NCI-H82 treated with DMSO at 0.1 percent for 48 hours (cell line): ENCODE data around the gene TKT.

ENCODE experiments used
- DNase-seq: peaks from one replicate; lab custom pipeline; 2025; ENCODE audit not compliant: unreplicated experiment; lab: John Stamatoyannopoulos, UW

Gene TKT

DNA sequence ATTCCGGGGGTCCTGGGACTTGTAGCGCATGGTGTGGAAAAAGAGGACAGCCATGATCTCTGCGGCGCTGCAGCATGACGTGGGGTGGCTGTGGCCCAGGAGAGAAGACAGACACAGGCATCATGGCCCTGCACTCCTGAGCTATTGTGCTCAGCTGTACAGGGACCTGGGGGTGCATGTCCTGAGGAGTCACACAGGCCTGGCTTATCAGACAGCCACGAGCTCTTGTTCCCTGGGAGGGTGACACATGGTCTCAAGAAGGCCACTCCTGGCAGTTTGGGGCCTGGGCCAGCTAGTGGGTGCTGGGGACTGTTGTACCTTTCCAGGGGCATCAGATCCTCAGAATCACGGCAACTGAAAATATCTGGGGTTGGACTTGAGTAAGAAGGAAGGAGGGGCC, 13.7 kb downstream of the TKT start:
- DNase-seq, result no peak

- no peak for DNase-seq
Measured at GRCh38 chr3:53240989-53241972, 14.5 kb downstream of the TKT start.

GRCh38 chr3:53239800-53240199, 16.0 kb downstream of the TKT start:
- no peak for DNase-seq

DNA sequence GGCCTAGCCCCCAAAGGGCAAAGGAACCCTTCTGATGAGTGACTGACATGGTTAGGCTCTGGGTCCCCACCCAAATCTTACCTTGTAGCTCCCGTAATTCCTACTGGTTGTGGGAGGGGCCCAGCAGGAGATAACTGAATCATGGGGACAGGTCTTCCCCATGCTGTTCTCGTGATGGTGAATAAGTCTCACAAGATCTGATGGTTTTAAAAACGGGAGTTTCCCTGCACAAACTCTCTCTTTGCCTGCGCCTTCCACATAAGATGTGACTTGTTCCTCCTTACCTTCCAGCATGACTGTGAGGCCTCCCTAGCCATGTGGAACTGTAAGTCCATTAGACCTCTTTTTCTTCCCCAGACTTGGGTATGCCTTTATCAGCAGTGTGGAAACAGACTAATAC, 16.9 kb downstream of the TKT start:
- no peak for DNase-seq

DNA sequence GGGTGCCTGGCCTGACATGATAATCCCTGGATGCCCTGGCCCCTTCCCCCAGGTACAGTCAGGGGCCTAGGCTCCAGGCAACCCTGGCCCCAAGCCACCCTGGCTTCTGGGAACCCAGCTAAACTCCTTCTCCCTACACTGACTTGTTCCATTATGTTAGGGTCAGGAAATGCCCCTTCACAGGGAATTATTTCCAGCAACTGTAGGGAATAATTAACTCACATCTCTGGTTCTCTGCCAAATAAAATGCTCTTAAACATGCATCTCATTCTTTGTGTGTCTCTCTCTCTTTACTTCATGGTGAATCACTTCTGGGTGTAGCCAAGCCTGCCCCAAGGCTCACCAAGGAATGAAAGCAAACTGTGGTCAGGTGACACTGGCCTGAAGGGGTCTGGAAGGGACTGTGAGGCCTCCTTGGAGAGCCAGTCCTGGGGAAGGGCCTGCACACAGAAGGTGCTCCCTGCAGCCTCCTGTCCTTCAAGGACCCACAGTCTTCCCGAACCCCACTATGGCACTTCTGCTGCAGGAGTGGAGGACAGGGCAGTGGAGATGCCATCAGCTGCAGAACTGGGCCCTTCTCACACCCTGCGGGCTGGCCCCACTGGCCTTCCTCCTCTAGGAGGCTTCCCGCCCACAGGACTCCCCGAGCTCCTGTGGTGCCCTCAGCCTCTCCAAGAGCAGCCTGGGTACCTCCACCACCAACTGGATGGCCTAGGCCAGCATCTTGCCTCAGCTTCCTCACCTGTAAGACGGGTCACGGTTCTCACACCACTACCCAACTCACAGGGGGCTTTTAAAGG, 17.6 kb downstream of the TKT start:
- no peak for DNase-seq

GRCh38 chr3:53236112-53236841, 19.5 kb downstream of the TKT start:
- DNase-seq, result no peak

GRCh38 chr3:53235545-53235944, 20.3 kb downstream of the TKT start:
- DNase-seq, result no peak

DNA sequence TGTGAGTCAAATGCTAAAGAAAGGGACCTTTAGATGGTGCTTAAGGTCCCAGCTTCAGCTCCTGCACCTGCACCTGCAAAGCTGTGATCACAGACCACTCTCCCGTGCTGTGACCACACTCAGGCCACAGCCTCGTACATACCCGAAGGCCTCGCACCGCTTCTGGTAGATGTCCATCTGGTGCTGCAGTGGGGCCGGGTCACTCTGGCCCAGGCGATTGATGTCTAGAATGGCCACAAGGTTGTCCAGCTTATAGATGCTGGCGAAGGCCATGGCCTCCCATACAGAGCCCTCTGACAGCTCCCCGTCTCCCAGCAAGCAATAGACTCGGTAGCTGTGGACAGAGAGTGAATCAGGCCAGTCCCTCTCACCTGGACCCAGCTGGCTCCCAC, 21.0 kb downstream of the TKT start:
- no peak for DNase-seq

- no peak for DNase-seq
Measured at GRCh38 chr3:53234130-53234840, 21.5 kb downstream of the TKT start.

- no peak for DNase-seq
Measured at GRCh38 chr3:53232641-53233377, 23.0 kb downstream of the TKT start.

DNA sequence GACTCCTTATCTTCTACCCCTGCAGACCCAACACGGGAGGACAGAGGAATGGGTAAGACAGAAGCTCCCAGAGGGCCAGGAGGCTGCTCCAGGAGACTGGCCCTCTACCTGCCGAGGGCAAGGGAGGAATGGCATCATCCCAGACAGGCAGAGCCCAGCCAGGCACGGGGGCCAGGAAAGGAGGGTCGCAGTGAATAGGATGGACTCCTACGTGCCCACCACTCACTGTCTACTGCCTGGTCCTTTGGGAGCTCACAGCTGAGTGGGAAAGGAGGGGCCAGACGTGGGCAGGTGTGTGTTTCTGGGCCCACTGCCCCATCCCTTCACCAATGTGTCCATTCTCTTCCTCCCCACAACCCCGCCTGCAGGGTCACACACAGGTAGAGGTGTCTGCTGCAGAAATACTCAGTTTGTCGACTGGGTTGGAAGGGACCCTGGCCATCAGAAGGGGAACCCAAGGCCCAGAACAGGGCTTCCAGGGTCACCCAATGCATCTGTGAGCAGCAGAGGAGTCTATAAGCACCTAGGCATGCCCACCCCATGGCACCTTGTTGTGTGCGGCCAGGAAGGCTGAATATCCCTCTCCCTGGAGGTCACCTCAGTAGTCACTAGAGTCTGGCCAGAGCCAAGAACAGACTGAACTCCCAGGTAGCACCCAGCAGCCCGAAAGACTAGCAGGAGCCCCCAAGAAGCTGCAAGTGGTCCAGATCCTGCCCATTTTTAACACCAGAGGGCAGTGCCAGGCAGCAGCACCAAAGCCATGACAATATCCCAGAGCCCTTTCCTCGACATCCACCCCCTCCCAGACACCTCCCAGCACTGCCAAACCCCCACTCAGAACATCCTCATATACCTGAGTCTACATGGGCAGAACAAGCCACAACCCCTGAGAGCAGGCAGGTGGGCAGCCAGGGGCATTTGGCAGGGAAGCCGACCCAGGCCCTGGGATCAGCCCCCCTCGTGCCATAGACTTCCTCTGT, 24.0 kb downstream of the TKT start:
- DNase-seq, result no peak

- no peak for DNase-seq
Measured at GRCh38 chr3:53230789-53231188, 25.0 kb downstream of the TKT start.

GRCh38 chr3:53230041-53230621, 25.7 kb downstream of the TKT start:
- DNase-seq, result no peak

GRCh38 chr3:53229606-53230005, 26.2 kb downstream of the TKT start:
- no peak for DNase-seq

DNA sequence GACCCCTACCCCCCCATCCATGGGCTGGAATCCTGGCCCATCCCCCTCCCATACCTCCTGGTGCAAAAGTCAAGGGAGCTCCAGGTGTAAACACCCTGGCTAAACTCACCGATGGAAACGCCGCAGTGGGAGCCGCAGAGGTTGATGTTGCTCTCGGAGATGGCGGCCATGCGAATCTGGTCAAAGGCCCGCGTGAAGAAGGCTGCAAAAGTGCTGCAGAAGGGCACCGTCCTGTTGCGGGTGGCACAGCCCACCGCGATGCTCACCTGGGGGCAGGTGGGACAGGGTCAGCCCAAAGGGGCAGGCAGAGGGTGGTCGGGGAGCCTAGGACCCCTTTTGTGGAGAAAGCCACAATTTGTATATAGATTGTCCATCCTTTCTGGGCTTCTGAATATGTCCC, 26.7 kb downstream of the TKT start:
- no peak for DNase-seq

DNA sequence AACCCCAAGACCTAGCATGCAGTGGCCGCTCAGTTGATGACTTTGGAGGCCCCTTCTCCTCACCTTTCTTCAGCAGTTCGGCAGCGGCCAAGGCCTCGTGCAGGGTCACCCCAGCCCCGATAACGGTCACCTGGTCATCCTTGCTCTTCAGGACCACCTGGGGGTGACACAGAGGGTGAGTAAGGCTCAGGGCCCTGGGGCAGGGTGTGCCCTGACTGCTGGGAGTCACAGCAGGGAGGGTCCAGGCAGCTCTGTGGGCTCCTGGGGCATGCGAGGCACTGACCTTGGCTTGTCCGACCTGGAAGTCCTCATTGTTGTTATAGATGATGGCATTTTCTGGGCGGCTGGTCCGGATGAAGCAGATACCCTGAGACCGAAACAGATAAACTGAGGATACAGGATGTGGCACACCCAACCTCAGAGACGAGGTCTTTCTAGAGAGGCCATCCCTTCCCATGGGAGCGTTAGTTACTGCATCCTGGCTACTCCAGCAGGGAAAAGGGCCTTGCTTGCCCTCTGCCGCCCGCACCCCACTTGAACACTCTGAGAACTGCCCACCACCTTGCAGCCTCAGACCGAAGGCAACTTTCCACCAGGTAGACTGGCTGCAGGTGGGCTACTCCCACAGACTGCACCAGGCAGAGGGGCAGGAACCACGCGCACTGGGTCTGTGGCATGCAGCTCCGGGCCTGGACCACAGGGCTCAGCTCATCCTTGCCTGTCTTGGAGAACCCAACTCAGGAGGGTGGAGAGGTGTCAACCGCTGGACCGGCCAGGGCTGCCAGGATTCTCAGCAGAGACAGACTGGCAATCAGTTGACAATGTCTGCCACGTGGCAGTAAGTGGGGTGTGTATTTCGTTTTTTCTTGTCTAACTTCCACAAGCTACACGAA, 27.6 kb downstream of the TKT start:
- no peak for DNase-seq

DNA sequence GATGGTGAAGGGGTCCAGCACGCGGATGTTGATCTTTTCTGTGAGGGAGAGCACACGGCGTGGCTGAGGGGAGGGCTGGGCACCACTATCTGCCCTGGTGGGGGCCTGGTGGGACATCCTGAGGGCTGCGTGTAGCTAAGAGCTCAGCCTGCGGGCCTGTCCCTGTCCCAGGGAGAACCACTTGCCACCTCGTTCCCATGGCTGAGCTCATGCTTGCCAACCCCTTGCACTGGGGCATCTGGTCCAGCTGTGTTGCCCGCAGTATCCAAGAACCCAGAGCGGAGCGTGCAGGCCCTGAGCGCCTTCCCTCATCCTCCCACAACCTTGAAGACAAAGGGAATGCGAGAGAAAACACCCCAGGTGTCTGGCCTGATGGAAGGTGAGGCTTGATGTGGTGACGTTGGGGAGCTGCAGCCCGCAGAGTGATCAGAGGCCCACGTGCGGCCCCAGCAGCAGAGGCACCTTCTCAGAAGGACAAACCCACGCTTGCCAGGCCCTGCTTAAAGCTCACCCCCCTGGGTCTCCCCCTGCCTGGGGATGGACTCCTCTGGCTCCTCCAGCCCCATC, 28.9 kb downstream of the TKT start:
- DNase-seq, result no peak
